Gastroesophageal sphincter (tissue), 4 donors: ENCODE results near the gene FAM163B. TPM values are rescaled to one million over a fixed set of nuclear protein-coding genes. Genes with fewer than 3 reads are reported as not detected.

Experiments used
- ATAC-seq: fragments of 150-250 bp; one replicate; pipeline ENCODE4 v1.9.1; 2016; ENCODE audit warnings: mild to moderate bottlenecking, moderate library complexity
- H3K27ac ChIP-seq, 4 donors: fragments of 200-600 bp; sonication (generic) in 3 of 4; 1 replicate in 3 of 4; 2 replicates in 1 of 4; pipeline ENCODE4 v1.5.1; 2016 to 2019
- H3K27me3 ChIP-seq: fragments of 200-600 bp; sonication (generic); one replicate; pipeline ENCODE4 v1.5.1; 2019
- H3K36me3 ChIP-seq, 2 donors: fragments of 200-600 bp; sonication (generic); one replicate each; pipeline ENCODE4 v1.5.1; 2019; ENCODE audit warnings: control low read depth in 1 of 2
- H3K4me1 ChIP-seq, 3 donors: fragments of 200-600 bp; sonication (generic); 1 replicate in 2 of 3; 2 replicates in 1 of 3; pipeline ENCODE4 v1.5.1; 2016 to 2019; ENCODE audit warnings: control low read depth in 2 of 3
- H3K4me3 ChIP-seq, 2 donors: fragments of 200-600 bp; sonication (generic); one replicate each; pipeline ENCODE4 v1.5.1; 2019; ENCODE audit warnings: mild to moderate bottlenecking in 1 of 2, moderate library complexity in 1 of 2
- H3K9me3 ChIP-seq, 3 donors: fragments of 200-600 bp; sonication (generic); one replicate each; pipeline ENCODE4 v1.5.1; 2017 to 2019; ENCODE audit warnings: control low read depth in 2 of 3
- EP300 ChIP-seq: sonication (generic); formaldehyde crosslinking; IDR thresholded peaks from one replicate; pipeline ENCODE4 v1.6.1; 2017; ENCODE audit warnings: antibody characterized with exemption, mild to moderate bottlenecking
- POLR2A ChIP-seq, 2 donors: fragments of 450-650 bp; IDR thresholded peaks; one replicate each; pipeline ENCODE4 v1.6.1; 2017; ENCODE audit warnings: antibody characterized with exemption in 2 of 2, mild to moderate bottlenecking in 2 of 2, moderate library complexity in 1 of 2
- POLR2AphosphoS5 ChIP-seq: sonication (generic); formaldehyde crosslinking; IDR thresholded peaks from one replicate; pipeline ENCODE4 v1.6.1; 2017; ENCODE audit warnings: antibody characterized with exemption
- WGBS, 2 donors: methylation state at CpG; one replicate each; pipeline ENCODE4 v1.1.5; 2018; ENCODE audit warnings: low coverage in 1 of 2; 5-methylcytosine and 5-hydroxymethylcytosine counted together
- total RNA-seq, 4 donors: library from RNA; depleted of rRNA; stranded (reverse); fragments of >200 nt; gene quantifications; one replicate each; pipeline ENCODE4 v1.1.0, GENCODE V29; 2016
- TF ChIP-seq, protein P1 (sequence below), 4 experiments: fragments of 200-600 bp in 2 of 4; fragments of 450-650 bp in 2 of 4; sonication (generic) in 1 of 4; IDR thresholded peaks; one replicate each; pipeline ENCODE4 v1.5.1; 2017 to 2019; ENCODE audit warnings: antibody characterized with exemption in 4 of 4, mild to moderate bottlenecking in 2 of 4, moderate library complexity in 2 of 4

Gene FAM163B
- total RNA-seq, 4 donors from 2014 or later = not detected

DNA sequence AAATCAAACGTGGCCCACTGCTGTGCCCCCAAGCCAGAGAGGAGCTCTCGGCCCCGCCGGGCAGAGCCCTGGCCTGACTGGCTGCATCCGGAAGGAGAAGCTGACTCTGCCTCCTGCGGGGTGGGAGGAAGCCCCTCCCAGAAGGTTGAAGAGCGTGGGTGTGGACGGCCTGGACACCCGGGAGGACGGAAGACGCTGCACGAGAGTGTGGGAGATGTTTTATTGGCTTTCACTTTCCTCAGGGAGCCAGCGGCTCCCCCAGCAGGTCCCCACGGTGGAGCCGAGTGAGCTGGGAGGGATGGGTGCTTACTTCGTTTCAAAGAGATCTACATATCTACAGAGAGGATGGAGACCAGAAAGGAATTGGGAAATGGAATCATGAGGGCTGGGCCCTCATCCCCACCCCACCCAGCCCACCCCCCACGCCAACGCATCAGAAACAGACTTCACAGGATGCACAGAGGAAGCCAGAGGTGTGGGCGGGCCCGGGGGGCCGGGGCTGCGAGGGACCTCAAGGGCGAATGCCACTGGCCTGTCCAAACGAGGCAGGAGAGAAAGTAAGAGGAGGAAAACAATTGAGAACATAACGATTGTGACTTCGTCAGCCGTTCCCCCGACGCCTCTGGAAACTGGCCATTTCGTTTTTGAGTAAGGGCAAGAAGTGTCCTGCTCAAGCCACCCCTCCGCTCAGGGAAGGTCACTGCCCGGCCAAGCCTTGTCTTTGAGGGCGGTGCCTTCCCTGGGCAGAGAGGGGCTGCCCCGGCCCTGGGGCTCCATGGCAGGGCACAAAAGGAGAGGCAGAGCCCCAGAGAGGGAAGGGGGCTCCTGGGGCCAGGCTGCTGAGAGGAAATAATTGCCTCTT, 32.1 kb downstream of the FAM163B start:
- no peak overlapping the region for H3K27ac ChIP-seq
- H3K27me3 ChIP-seq = peaks cover 33% of the 10 kb centered on the region
- no peak for ATAC-seq
- peaks cover 0 to 19% (median 11%) of the 10 kb centered on the region in 3 donors for H3K4me1 ChIP-seq
- H3K4me3 ChIP-seq = peak overlapping the region in 1 of 2 donors; percentile 14
- TF ChIP-seq POLR2A (IDR thresholded peaks at IDR 0.05) (no peak), POLR2AphosphoS5 (no peak), EP300 (no peak)
- TF ChIP-seq, protein P1, sequence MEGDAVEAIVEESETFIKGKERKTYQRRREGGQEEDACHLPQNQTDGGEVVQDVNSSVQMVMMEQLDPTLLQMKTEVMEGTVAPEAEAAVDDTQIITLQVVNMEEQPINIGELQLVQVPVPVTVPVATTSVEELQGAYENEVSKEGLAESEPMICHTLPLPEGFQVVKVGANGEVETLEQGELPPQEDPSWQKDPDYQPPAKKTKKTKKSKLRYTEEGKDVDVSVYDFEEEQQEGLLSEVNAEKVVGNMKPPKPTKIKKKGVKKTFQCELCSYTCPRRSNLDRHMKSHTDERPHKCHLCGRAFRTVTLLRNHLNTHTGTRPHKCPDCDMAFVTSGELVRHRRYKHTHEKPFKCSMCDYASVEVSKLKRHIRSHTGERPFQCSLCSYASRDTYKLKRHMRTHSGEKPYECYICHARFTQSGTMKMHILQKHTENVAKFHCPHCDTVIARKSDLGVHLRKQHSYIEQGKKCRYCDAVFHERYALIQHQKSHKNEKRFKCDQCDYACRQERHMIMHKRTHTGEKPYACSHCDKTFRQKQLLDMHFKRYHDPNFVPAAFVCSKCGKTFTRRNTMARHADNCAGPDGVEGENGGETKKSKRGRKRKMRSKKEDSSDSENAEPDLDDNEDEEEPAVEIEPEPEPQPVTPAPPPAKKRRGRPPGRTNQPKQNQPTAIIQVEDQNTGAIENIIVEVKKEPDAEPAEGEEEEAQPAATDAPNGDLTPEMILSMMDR (IDR thresholded peaks at IDR 0.05) = no peak
- H3K36me3 ChIP-seq = no peaks in the 10 kb centered on the region
- no peaks in the 10 kb centered on the region for H3K9me3 ChIP-seq
- 69% methylated on average over 3 of the region's 34 CpGs; no CpG with 5 or more reads in 1 of the 2 donors for WGBS, 2 donors

DNA sequence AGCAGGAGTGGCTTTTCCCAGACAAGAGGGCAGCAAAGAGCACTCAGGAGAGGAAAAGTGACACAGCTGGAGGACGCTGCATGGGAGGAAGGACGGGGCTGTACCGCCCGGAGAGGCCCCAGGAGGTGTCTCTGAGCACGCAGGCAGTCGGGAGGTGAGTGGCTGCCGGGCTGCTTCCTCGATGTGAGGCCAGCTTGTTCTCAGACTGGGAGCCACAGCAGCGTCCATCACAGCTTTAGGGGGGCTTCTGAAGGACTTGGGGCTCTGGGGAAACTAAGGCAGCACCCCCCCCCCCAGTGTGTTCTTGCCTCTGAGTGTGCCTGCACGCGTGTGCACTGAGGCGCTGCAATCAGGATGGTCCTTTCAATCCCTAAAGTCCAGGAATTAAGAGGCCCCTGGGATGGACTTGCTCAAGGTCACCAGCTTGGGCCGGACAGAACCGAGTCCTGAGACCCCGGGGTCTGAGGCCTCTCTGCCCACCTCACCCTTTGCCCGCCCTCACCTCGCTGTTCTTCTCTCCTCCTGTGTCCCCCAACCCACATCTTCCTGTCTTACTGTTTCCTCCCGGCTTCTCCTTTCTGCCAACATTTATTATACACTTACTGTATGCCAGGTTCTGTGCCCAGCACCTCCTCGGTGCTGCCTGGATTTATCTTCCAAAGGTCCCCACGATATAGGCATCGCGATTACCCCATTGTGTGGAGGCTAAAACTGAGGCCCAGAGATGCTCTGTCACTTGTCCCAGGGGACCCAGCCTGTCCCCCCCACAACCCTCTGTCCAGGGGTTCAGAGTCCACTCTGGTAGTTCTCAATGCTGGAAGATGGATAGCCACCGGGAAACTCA, 32.9 kb downstream of the FAM163B start:
- Histone ChIP-seq H3K27me3 (peaks cover 33% of the 10 kb centered on the region), H3K4me3 (peak overlapping the region in 1 of 2 donors; percentile 14), H3K9me3 (no peaks in the 10 kb centered on the region), H3K36me3 (no peaks in the 10 kb centered on the region), H3K27ac (no peak overlapping the region), H3K4me1 (peaks cover 0 to 24% (median 11%) of the 10 kb centered on the region in 3 donors)
- no peak for ATAC-seq
- TF ChIP-seq POLR2AphosphoS5 (no peak), POLR2A (IDR thresholded peaks at IDR 0.05) (no peak), EP300 (no peak)
- TF ChIP-seq, protein P1 (IDR thresholded peaks at IDR 0.05) = no peak
- WGBS, 2 donors = 85 to 86% methylated on average over 4 to 10 of the region's 23 CpGs

DNA sequence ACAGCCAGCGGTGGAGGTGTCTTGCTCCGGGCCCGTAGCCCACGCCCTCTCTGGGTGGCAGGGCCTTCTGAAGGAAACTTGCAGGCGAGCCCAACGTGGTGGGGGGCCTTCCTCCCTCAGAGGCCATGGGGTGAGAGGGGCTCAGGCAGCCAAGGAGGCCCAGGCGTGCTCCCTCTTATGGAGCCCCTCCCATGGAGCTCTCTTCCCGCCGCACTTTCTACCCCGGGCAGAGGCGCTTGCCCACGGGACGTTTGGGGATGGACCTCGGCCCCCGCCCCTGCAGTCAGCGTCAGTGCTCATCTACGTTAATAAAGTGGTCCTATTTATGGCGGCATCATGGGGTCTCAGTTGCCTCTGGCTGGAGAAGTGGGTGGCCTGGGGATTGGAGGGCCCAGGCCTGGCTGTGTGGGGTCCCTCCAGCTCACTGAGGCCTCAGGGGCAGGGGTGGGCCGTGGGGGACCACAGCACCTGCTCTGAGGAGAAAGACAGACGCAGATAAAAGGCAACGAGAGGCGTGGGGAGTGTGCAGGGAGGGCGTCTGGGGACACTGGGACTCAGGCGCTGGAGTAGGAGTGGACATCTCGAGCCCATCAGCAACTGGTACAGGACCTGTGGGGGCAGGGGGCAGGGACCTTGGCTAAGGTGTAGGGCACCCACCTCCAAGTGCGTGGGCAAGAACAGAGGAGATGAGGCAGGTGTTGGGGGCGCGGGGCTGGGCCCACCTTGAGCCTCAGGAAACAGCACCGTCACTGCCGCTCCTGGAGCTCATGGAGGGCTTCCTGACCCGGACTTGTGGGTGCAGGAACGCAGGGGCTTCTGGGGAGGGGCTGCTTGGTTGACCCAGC, 33.8 kb downstream of the FAM163B start:
- Histone ChIP-seq H3K9me3 (no peaks in the 10 kb centered on the region), H3K27me3 (peaks cover 33% of the 10 kb centered on the region), H3K27ac (no peak overlapping the region), H3K4me1 (peaks cover 0 to 24% (median 11%) of the 10 kb centered on the region in 3 donors), H3K36me3 (no peaks in the 10 kb centered on the region), H3K4me3 (no peak overlapping the region)
- 96 to 100% methylated on average over 1 to 9 of the region's 32 CpGs for WGBS, 2 donors
- no peak for ATAC-seq
- TF ChIP-seq, protein P1 (IDR thresholded peaks at IDR 0.05) = no peak
- TF ChIP-seq POLR2AphosphoS5 (no peak), EP300 (no peak)

DNA sequence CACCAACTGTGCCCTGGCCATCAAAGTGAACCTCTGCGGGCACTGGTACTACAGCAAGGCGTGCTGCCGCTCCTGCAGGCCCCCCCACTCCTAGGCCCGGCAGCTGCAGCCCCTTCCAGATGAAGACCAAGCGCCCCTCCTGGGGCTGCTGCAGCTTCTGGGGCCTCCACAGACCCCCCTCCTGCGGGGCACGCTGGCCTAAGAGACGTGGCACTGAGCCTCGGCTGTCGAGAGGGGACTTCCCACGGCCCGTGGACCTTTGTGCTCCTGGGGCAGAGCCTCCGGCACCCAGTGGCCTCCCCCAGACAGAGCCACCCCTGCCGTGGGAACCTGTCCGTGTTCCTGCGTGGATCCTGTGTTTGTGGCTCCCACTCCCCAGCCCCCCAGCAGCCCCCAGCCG, 34.4 kb downstream of the FAM163B start:
- Histone ChIP-seq H3K36me3 (no peaks in the 10 kb centered on the region), H3K4me1 (peaks cover 0 to 24% (median 11%) of the 10 kb centered on the region in 3 donors), H3K27me3 (peaks cover 33% of the 10 kb centered on the region), H3K27ac (no peak overlapping the region), H3K4me3 (no peak overlapping the region), H3K9me3 (no peaks in the 10 kb centered on the region)
- TF ChIP-seq EP300 (no peak), POLR2AphosphoS5 (no peak), POLR2A (IDR thresholded peaks at IDR 0.05) (no peak)
- TF ChIP-seq, protein P1 (IDR thresholded peaks at IDR 0.05) = no peak
- ATAC-seq = no peak
- no CpG with 5 or more reads among the region's 17 CpGs for WGBS, 2 donors
